Endothelial cell of umbilical vein (primary cell): ENCODE results near the gene DUSP19.

Source experiments
- EZH2 ChIP-seq: IDR thresholded peaks from 2 replicates; pipeline ENCODE4 v1.6.1; 2012; ENCODE audit warnings: borderline replicate concordance, low read depth, mild to moderate bottlenecking, moderate library complexity, low read length, inconsistent platforms; ENCODE audit not compliant: severe bottlenecking
- GATA2 ChIP-seq: IDR thresholded peaks from 2 replicates; pipeline ENCODE4 v1.7.0; 2011; ENCODE audit warnings: low read depth, mild to moderate bottlenecking, moderate library complexity, mixed read lengths, low read length; ENCODE audit not compliant: insufficient read length, insufficient read depth
- JUN ChIP-seq: IDR thresholded peaks from 2 replicates; pipeline ENCODE4 v1.6.1; 2011; ENCODE audit warnings: borderline replicate concordance, low read depth; ENCODE audit not compliant: insufficient read length, insufficient read depth
- MAX ChIP-seq: IDR thresholded peaks from 2 replicates; pipeline ENCODE4 v1.6.1; 2011; ENCODE audit not compliant: insufficient read depth, insufficient read length
- POLR2A ChIP-seq: IDR thresholded peaks from 2 replicates; pipeline ENCODE4 v1.6.1; 2012; ENCODE audit warnings: low read depth, mild to moderate bottlenecking, control low read depth, low read length
- POLR2AphosphoS5 ChIP-seq: IDR thresholded peaks from 2 replicates; pipeline ENCODE4 v1.6.1; 2012; ENCODE audit warnings: low read depth, mild to moderate bottlenecking, control low read depth, low read length, moderate library complexity; ENCODE audit not compliant: insufficient read depth
- TF ChIP-seq, protein P1 (sequence below), 2 donors: IDR thresholded peaks; 1 replicate in 1 of 2; 2 replicates in 1 of 2; pipeline ENCODE4 v1.5.1; 2011; ENCODE audit warnings: low read length in 2 of 2, mild to moderate bottlenecking in 2 of 2, moderate library complexity in 2 of 2, control low read depth in 1 of 2, inconsistent platforms in 1 of 2, low read depth in 1 of 2; ENCODE audit not compliant: insufficient read depth in 1 of 2; ENCODE audit errors: extremely low read depth in 1 of 2

DNA sequence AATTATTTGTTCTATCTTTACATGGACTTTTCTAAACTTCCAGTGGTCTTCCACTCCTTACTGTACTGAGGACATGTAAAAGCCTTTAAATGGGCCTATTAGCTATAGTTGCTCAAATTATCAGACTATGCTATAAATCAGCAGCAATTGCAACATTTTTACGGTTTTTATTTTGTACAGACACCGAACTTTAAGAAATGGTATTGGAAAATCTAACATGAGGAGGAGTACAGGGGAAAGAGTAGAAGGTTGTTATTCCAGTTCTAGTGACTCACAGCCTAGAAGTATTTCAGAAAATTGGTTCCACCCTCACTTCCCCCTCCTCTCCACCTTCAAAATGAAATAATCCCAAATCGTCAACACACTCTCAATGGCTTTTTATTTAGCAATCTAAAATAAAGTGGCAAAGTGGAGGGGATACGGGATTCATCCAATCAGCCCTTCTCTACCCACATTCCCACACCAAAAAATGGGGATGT is 41.4 kb upstream of the DUSP19 start:
- TF ChIP-seq, protein P1, sequence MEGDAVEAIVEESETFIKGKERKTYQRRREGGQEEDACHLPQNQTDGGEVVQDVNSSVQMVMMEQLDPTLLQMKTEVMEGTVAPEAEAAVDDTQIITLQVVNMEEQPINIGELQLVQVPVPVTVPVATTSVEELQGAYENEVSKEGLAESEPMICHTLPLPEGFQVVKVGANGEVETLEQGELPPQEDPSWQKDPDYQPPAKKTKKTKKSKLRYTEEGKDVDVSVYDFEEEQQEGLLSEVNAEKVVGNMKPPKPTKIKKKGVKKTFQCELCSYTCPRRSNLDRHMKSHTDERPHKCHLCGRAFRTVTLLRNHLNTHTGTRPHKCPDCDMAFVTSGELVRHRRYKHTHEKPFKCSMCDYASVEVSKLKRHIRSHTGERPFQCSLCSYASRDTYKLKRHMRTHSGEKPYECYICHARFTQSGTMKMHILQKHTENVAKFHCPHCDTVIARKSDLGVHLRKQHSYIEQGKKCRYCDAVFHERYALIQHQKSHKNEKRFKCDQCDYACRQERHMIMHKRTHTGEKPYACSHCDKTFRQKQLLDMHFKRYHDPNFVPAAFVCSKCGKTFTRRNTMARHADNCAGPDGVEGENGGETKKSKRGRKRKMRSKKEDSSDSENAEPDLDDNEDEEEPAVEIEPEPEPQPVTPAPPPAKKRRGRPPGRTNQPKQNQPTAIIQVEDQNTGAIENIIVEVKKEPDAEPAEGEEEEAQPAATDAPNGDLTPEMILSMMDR (IDR thresholded peaks at IDR 0.05; ENCODE audit: extremely low read depth in 1 of 2, insufficient read depth in 1 of 2, low read depth in 1 of 2, low read length in 2 of 2) = no peak
- TF ChIP-seq POLR2A = peak; percentile 39
- TF ChIP-seq MAX = no peak
- no peak for TF ChIP-seq EZH2
- TF ChIP-seq POLR2AphosphoS5 = no peak
- TF ChIP-seq JUN = no peak
- no peak for TF ChIP-seq GATA2
